Measurements from ENCODE around the gene ZBTB47.

Gene ZBTB47

GRCh38 chr3:42680271-42680670 is 26.8 kb downstream of the ZBTB47 start:
- no peak overlapping the region for H3K4me3 ChIP-seq
- H3K9me3 ChIP-seq = peaks cover 0 to 2% (median 0%) of the 10 kb centered on the region in 3 donors
- no peaks in the 10 kb centered on the region for H3K36me3 ChIP-seq
- TF ChIP-seq, protein P1, sequence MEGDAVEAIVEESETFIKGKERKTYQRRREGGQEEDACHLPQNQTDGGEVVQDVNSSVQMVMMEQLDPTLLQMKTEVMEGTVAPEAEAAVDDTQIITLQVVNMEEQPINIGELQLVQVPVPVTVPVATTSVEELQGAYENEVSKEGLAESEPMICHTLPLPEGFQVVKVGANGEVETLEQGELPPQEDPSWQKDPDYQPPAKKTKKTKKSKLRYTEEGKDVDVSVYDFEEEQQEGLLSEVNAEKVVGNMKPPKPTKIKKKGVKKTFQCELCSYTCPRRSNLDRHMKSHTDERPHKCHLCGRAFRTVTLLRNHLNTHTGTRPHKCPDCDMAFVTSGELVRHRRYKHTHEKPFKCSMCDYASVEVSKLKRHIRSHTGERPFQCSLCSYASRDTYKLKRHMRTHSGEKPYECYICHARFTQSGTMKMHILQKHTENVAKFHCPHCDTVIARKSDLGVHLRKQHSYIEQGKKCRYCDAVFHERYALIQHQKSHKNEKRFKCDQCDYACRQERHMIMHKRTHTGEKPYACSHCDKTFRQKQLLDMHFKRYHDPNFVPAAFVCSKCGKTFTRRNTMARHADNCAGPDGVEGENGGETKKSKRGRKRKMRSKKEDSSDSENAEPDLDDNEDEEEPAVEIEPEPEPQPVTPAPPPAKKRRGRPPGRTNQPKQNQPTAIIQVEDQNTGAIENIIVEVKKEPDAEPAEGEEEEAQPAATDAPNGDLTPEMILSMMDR (IDR thresholded peaks at IDR 0.05) = no peak
- H3K27me3 ChIP-seq = no peaks in the 10 kb centered on the region
- intact Hi-C loops (cut with DNase I; ENCODE audit: low total_unique reads) = no loop called here
- H3K4me1 ChIP-seq = peaks cover 0 to 25% (median 20%) of the 10 kb centered on the region in 4 donors
- peak in 1 of 2 donors; percentile 13 for DNase-seq
- no peak overlapping the region for H3K27ac ChIP-seq

DNA sequence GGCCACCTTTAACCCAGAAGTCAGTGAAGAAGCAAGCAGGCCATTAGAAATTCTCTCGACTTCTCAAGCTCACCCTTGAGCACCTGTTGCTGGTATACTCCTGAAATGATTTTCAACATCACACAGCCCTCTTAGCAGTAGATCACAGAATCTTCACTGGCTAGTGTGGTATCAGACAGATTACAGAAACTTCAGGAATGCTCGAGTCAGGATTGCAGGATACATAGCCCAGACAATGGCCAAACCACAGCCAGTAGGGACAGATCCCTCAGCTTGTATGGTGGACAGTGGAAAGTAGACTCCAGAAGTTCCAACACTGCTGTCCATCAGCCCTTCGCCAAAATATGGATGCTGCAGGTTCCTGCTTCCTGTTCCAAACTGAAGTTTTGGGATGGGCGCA is 27.3 kb downstream of the ZBTB47 start:
- peak in 1 of 2 donors; percentile 19 for DNase-seq
- intact Hi-C loops (cut with DNase I; ENCODE audit: low total_unique reads) = no loop called here
- peaks cover 0 to 30% (median 25%) of the 10 kb centered on the region in 4 donors for H3K4me1 ChIP-seq
- TF ChIP-seq, protein P1 (IDR thresholded peaks at IDR 0.05) = no peak
- peaks cover 0 to 2% (median 0%) of the 10 kb centered on the region in 3 donors for H3K9me3 ChIP-seq
- no peak overlapping the region for H3K27ac ChIP-seq
- H3K36me3 ChIP-seq = no peaks in the 10 kb centered on the region
- no peaks in the 10 kb centered on the region for H3K27me3 ChIP-seq
- no peak overlapping the region for H3K4me3 ChIP-seq

- TF ChIP-seq, protein P1 (IDR thresholded peaks at IDR 0.05) = no peak
- H3K27me3 ChIP-seq = peaks cover 0 to 3% of the 10 kb centered on the region in 2 donors
- H3K27ac ChIP-seq = no peak overlapping the region
- H3K4me1 ChIP-seq = peaks cover 0 to 34% (median 31%) of the 10 kb centered on the region in 4 donors
- peaks cover 0 to 2% (median 0%) of the 10 kb centered on the region in 3 donors for H3K9me3 ChIP-seq
- no peaks in the 10 kb centered on the region for H3K36me3 ChIP-seq
- peak in 1 of 2 donors; percentile 54 for DNase-seq
- H3K4me3 ChIP-seq = no peak overlapping the region
- intact Hi-C loops (cut with DNase I; ENCODE audit: low total_unique reads) = no loop called here
Observed at GRCh38 chr3:42681361-42682038, 28.0 kb downstream of the ZBTB47 start.

GRCh38 chr3:42682301-42683070 is 29.0 kb downstream of the ZBTB47 start:
- TF ChIP-seq, protein P1 (IDR thresholded peaks at IDR 0.05) = no peak
- Histone ChIP-seq H3K36me3 (no peaks in the 10 kb centered on the region), H3K4me3 (no peak overlapping the region), H3K27ac (peak overlapping the region; percentile 83 to 86), H3K27me3 (peaks cover 0 to 3% of the 10 kb centered on the region in 2 donors), H3K4me1 (peaks cover 0 to 34% (median 31%) of the 10 kb centered on the region in 4 donors), H3K9me3 (no peaks in the 10 kb centered on the region)
- peak in 1 of 2 donors; percentile 59 for DNase-seq
- intact Hi-C loops (cut with DNase I; ENCODE audit: low total_unique reads) = no loop called here

DNA sequence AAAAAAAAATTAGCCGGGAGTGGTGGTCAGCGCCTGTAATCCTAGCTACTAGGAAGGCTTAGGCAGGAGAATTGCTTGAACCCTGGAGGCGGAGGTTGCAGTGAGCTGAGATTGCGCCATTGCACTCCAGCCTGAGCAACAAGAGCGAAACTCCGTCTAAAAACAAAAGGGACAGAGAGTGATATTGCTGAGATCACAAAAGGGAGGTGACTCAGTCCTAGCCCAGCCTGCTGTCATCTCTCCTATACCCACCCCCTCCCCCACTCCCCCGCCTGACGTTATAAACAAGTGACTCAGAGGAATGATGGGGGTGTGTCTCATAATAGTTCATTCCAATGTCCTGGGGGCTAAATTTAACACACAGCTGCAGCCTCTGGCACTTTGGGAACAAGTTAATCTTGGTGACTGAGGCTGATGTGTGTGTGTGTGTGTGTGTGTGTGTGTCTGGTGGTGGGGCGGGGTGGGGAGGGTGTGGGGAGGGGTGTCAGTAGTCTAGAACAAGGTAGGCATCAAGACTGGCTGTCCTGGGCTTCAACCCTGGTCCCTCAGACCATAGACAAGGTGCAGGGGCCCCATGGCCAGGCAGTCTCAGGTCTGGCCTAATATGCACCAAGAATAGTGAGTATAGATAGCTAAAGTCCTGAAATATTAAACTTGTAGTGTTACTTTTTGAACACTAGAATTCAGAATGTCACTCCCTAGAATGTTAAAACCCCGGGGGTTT is 30.5 kb downstream of the ZBTB47 start:
- H3K9me3 ChIP-seq = no peaks in the 10 kb centered on the region
- H3K27ac ChIP-seq = peak overlapping the region; percentile 83 to 86
- no peak overlapping the region for H3K4me3 ChIP-seq
- no peaks in the 10 kb centered on the region for H3K36me3 ChIP-seq
- TF ChIP-seq, protein P1 (IDR thresholded peaks at IDR 0.05) = peak in 1 of 2 experiments; percentile 8
- peaks cover 0 to 34% (median 31%) of the 10 kb centered on the region in 4 donors for H3K4me1 ChIP-seq
- intact Hi-C loops (cut with DNase I; ENCODE audit: low total_unique reads) = no loop called here
- H3K27me3 ChIP-seq = peaks cover 0 to 3% of the 10 kb centered on the region in 2 donors
- DNase-seq = peak; percentile 90 to 95
